CD4-positive, CD25-positive, alpha-beta regulatory T cell (primary cell): Measurements from ENCODE around the gene PSKH1. TPM values are rescaled to one million over a fixed set of nuclear protein-coding genes. Genes with fewer than 3 reads are reported as not detected.

Experiments used
- ATAC-seq, 2 donors: fragments of 150-1000 bp; cut with Tn5 transposase; one replicate each; pipeline ENCODE4 v1.10.0; 2021; ENCODE audit warnings: low read depth in 2 of 2, moderate number of reproducible peaks in 2 of 2, moderate library complexity in 1 of 2
- DNase-seq, 3 donors: peaks; one replicate each; pipeline versions ENCODE4 v3.0.0 to v3.0.0-alpha.2; 2012 to 2022; ENCODE audit warnings: mixed read lengths in 1 of 3
- H3K27ac ChIP-seq: one replicate; pipeline ENCODE4 v1.7.0; 2013; ENCODE audit warnings: mild to moderate bottlenecking, low read length; ENCODE audit not compliant: insufficient read depth, poor library complexity, severe bottlenecking
- H3K27me3 ChIP-seq: one replicate; pipeline ENCODE4 v1.7.0; 2013; ENCODE audit warnings: low read length; ENCODE audit not compliant: control insufficient read depth, insufficient read depth
- H3K36me3 ChIP-seq: one replicate; pipeline ENCODE4 v1.7.0; 2013; ENCODE audit warnings: mild to moderate bottlenecking, low read length, moderate library complexity; ENCODE audit not compliant: control insufficient read depth, insufficient read depth
- H3K4me1 ChIP-seq: 2 replicates; pipeline ENCODE4 v1.7.0; 2013; ENCODE audit warnings: mild to moderate bottlenecking, low read length; ENCODE audit not compliant: insufficient read depth, control insufficient read depth, poor library complexity, severe bottlenecking
- H3K4me3 ChIP-seq: one replicate; pipeline ENCODE4 v1.7.0; 2013; ENCODE audit warnings: low read depth, mild to moderate bottlenecking, low read length, moderate library complexity
- H3K9me3 ChIP-seq, 2 experiments: 1 replicate in 1 of 2; 2 replicates in 1 of 2; pipeline ENCODE4 v1.7.0; 2013; ENCODE audit warnings: low read length in 2 of 2, mild to moderate bottlenecking in 1 of 2, moderate library complexity in 1 of 2; ENCODE audit not compliant: control insufficient read depth in 2 of 2
- H3K27ac Mint-ChIP-seq, 3 donors: one replicate each; pipeline ENCODE4 v1.8.0; 2020 to 2022; ENCODE audit warnings: mild to moderate bottlenecking in 3 of 3, mixed read lengths in 3 of 3, moderate library complexity in 2 of 3
- H3K27me3 Mint-ChIP-seq: one replicate; pipeline ENCODE4 v1.8.0; 2022; ENCODE audit warnings: mild to moderate bottlenecking, mixed read lengths
- H3K36me3 Mint-ChIP-seq: one replicate; pipeline ENCODE4 v1.8.0; 2020; ENCODE audit warnings: mixed read lengths
- H3K4me1 Mint-ChIP-seq, 4 donors: one replicate each; pipeline ENCODE4 v1.8.0; 2020 to 2022; ENCODE audit warnings: mixed read lengths in 4 of 4, mild to moderate bottlenecking in 1 of 4
- H3K4me3 Mint-ChIP-seq, 4 donors: one replicate each; pipeline ENCODE4 v1.8.0; 2020 to 2022; ENCODE audit warnings: mild to moderate bottlenecking in 4 of 4, mixed read lengths in 4 of 4, moderate library complexity in 3 of 4
- H3K9me3 Mint-ChIP-seq, 7 donors: one replicate each; pipeline ENCODE4 v1.8.0; 2020 to 2022; ENCODE audit warnings: mixed read lengths in 7 of 7, mild to moderate bottlenecking in 3 of 7, moderate library complexity in 2 of 7
- polyA plus RNA-seq, 4 donors: library from polyadenylated mRNA; unstranded; fragments of 300-500 nt; fragmentation: Illumina TruSeq; gene quantifications; one replicate each; pipeline ENCODE4 v1.2.3, GENCODE V29; 2021
- total RNA-seq: library from RNA; stranded (reverse); gene quantifications from one replicate; pipeline ENCODE4 v1.2.3, GENCODE V29; 2022

Gene PSKH1
- total and polyA plus RNA-seq, 5 donors from 2014 or later, result 14.3 to 25.3 (median 22.8) TPM

DNA sequence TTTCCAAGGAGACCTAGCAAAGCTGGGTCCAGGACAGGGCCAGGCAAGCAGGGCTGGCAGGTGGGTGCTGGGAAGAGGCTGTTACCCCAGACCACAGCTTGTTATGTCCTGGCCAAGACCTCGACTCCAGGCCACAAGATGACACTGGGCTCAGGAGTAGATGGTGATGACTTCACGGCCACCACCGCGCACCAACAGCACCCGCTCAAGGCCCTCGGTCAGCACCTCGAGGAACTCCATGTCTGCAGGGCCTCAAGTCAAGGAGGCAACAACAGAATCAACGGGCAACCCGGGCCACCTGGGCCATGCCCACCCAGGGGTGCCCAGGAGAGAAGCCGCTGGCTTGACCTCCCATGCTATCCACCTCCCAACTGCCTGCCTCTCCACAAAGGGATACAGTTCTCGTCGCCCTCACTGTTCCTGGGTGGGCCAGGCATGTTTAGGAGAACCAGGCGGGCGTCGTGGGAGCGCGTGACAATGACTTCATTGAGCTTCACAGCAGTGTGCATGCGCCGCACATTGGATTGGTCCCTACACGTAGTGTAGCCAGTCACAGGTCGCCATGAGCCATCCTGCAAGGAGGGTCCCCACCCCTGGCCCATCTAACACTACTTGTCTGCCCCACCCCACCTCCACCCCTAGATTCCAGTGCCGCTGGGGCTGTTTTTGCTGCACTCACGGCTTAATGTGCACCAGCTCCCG, 51.8 kb downstream of the PSKH1 start:
- DNase-seq, result no peak
- H3K4me1 Mint-ChIP-seq, result peaks cover 0 to 21% (median 9%) of the 10 kb centered on the region in 4 donors
- no peak overlapping the region for H3K27ac Mint-ChIP-seq

DNA sequence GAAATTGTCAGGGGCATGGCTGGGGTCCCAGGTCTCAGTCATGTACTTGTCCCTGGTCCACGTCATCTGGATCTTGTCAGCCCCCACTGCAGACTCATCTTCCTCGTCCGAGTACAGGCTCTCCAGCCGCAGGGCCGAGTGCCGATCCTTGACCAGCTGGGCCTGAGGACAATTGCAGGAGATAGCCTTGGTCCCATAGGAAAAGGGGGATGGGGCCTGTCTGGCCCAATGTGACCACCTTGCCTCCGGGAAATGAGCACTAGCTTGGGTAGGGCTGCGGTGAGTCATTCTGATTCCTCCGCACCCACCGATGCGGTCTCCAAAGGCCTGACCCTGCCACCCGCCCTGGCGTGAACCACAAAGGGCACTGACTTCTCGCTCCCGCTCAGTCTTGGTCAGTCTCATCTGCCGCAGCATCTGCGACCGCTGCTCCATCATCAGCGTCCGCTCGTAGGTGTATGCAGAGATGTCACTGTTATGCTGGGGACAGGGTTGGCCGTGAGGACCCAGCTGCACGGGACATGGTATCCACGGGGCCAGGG, 52.4 kb downstream of the PSKH1 start:
- Mint-ChIP-seq H3K27me3 (no peaks in the 10 kb centered on the region), H3K9me3 (no peaks in the 10 kb centered on the region)
- no peaks in the 10 kb centered on the region for H3K9me3 ChIP-seq

More for the DNA sequence above, 51.8 kb downstream of the PSKH1 start:
- H3K4me3 Mint-ChIP-seq, result no peak overlapping the region
- Histone ChIP-seq H3K27me3 (no peaks in the 10 kb centered on the region), H3K36me3 (peaks cover 6% of the 10 kb centered on the region), H3K4me1 (peaks cover 10% of the 10 kb centered on the region), H3K27ac (no peak overlapping the region), H3K9me3 (no peaks in the 10 kb centered on the region), H3K4me3 (no peak overlapping the region)
- no peak for ATAC-seq
- no peaks in the 10 kb centered on the region for H3K27me3 Mint-ChIP-seq
- H3K36me3 Mint-ChIP-seq, result peaks cover 3% of the 10 kb centered on the region
- no peaks in the 10 kb centered on the region for H3K9me3 Mint-ChIP-seq

DNA sequence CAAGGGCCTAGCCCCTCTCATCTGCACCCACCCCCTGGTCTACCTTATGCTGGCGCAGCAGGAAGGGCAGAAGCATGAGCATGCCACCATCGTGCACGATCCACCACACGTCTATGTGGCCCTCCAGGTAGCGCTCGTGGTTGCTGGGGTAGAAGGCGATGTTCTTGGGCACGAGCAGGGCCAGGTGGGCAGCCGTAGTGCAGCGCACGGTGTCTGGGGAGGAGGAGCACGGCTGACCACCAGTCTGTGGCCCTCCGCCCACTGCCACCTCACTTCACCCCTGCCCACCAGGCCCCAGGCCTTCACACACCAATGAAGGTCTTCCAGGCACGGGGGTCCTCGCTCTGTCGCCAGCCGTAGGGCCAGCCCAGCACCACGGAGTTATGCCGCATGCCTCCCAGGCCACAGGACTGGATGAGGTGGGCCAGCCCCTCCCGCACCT, 53.1 kb downstream of the PSKH1 start:
- DNase-seq (no peak), ATAC-seq (no peak)
- H3K27me3 ChIP-seq, result no peaks in the 10 kb centered on the region
- no peak overlapping the region for H3K27ac ChIP-seq
- no peaks in the 10 kb centered on the region for H3K9me3 ChIP-seq
- Mint-ChIP-seq H3K4me3 (no peak overlapping the region), H3K4me1 (peaks cover 0 to 10% (median 3%) of the 10 kb centered on the region in 4 donors), H3K9me3 (no peaks in the 10 kb centered on the region), H3K27me3 (no peaks in the 10 kb centered on the region), H3K27ac (peak overlapping the region in 1 of 3 donors; percentile 52), H3K36me3 (peaks cover 3% of the 10 kb centered on the region)
- no peak overlapping the region for H3K4me3 ChIP-seq
- H3K4me1 ChIP-seq, result peaks cover 5% of the 10 kb centered on the region
- peaks cover 8% of the 10 kb centered on the region for H3K36me3 ChIP-seq

More for the DNA sequence above, 52.4 kb downstream of the PSKH1 start:
- peaks cover 5% of the 10 kb centered on the region for H3K4me1 ChIP-seq
- Mint-ChIP-seq H3K4me1 (peaks cover 0 to 15% (median 4%) of the 10 kb centered on the region in 4 donors), H3K27ac (no peak overlapping the region), H3K36me3 (peaks cover 3% of the 10 kb centered on the region), H3K4me3 (no peak overlapping the region)
- no peak for DNase-seq
- H3K27me3 ChIP-seq, result no peaks in the 10 kb centered on the region
- peaks cover 6% of the 10 kb centered on the region for H3K36me3 ChIP-seq
- no peak overlapping the region for H3K27ac ChIP-seq
- ATAC-seq, result no peak
- no peak overlapping the region for H3K4me3 ChIP-seq

DNA sequence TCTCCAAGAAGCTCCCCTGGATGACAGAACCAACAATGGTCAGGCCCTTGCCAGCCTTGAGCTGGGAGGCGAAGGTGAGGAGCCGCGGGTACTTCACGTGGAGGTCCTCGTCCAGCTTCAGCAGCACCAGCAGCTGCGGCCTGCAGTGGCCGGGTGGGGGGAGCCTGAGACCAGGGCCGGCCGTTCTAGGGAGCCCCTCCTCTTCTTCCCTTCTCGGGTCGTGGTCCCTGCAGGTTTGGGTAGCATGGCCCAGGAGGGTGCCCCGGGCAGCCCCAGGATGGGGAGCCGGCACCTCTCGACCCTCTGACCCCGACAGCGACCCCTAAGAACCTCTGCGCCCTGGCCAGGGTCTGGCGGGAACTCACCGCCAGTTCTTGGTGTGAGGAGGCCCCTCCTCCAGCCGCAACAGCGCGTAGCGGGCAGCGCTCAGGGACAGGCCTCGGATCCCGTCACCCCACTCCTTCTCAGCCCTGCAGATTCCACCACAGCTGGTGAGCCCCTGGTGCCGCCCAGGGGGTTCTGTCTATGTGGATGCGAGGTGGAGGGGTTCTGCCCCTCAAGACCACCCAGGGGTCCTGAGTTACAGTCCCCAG, 54.0 kb downstream of the PSKH1 start:
- Mint-ChIP-seq H3K27ac (no peak overlapping the region), H3K9me3 (no peaks in the 10 kb centered on the region), H3K36me3 (peaks cover 6% of the 10 kb centered on the region), H3K4me1 (peaks cover 0 to 4% (median 1%) of the 10 kb centered on the region in 4 donors), H3K4me3 (no peak overlapping the region), H3K27me3 (no peaks in the 10 kb centered on the region)
- no peaks in the 10 kb centered on the region for H3K27me3 ChIP-seq
- H3K27ac ChIP-seq, result no peak overlapping the region
- H3K36me3 ChIP-seq, result peaks cover 12% of the 10 kb centered on the region
- no peak for DNase-seq
- no peak for ATAC-seq
- H3K9me3 ChIP-seq, result no peaks in the 10 kb centered on the region
- H3K4me1 ChIP-seq, result no peaks in the 10 kb centered on the region
- no peak overlapping the region for H3K4me3 ChIP-seq

DNA sequence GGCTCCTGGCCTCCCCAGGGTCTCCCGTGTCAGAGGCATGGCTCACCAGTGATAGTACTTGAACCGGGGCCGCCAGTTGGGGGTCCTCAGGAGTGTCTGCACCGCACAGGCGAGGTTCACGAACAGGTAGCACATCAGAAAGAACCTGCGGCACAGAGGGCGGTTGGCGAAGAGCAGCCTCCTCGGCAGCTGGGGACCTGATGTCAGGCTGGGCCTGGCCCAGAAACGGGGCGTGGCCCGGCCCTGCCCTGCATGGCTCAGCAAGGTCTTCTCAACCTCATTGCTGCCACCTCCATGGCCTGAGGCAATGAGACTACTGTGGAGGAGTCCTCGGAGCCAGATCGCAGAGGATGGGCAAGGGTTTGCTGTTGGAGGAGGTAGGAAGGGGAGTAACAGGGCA, 55.0 kb downstream of the PSKH1 start:
- Mint-ChIP-seq H3K4me1 (no peaks in the 10 kb centered on the region), H3K27ac (peak overlapping the region in 1 of 3 donors; percentile 52), H3K36me3 (peaks cover 5% of the 10 kb centered on the region), H3K27me3 (no peaks in the 10 kb centered on the region), H3K4me3 (no peak overlapping the region), H3K9me3 (no peaks in the 10 kb centered on the region)
- no peaks in the 10 kb centered on the region for H3K4me1 ChIP-seq
- DNase-seq, result no peak
- H3K9me3 ChIP-seq, result no peaks in the 10 kb centered on the region
- no peak overlapping the region for H3K4me3 ChIP-seq
- no peaks in the 10 kb centered on the region for H3K27me3 ChIP-seq
- H3K36me3 ChIP-seq, result peaks cover 12% of the 10 kb centered on the region
- no peak overlapping the region for H3K27ac ChIP-seq
- ATAC-seq, result no peak

DNA sequence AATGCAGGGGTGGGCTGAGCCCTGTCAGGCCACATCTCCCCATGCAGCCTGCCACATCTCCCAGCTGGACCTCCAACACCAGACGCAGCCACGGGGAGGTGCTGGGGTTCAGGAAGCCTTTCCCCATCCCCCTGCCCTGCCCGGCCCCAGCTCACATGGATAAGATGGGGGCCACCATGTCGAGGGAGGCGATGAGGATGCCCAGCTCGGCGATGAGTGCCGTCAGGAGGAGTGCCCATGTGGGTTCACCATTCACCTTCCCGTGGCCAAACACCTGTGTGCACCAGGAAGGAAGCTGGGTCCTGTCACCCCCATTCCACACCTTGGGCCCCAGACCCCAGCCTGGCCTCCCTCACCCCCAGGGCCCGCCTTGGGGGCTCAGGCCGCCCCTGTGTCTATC, 56.6 kb downstream of the PSKH1 start:
- no peaks in the 10 kb centered on the region for H3K9me3 ChIP-seq
- no peaks in the 10 kb centered on the region for H3K27me3 ChIP-seq
- DNase-seq (no peak), ATAC-seq (no peak)
- H3K9me3 Mint-ChIP-seq, result no peaks in the 10 kb centered on the region
- H3K27ac ChIP-seq, result no peak overlapping the region
- no peaks in the 10 kb centered on the region for H3K4me1 ChIP-seq
- H3K4me3 ChIP-seq, result no peak overlapping the region
- no peak overlapping the region for H3K27ac Mint-ChIP-seq
- peaks cover 9% of the 10 kb centered on the region for H3K36me3 Mint-ChIP-seq
- H3K4me1 Mint-ChIP-seq, result no peaks in the 10 kb centered on the region
- no peak overlapping the region for H3K4me3 Mint-ChIP-seq
- peaks cover 14% of the 10 kb centered on the region for H3K36me3 ChIP-seq
- H3K27me3 Mint-ChIP-seq, result no peaks in the 10 kb centered on the region

DNA sequence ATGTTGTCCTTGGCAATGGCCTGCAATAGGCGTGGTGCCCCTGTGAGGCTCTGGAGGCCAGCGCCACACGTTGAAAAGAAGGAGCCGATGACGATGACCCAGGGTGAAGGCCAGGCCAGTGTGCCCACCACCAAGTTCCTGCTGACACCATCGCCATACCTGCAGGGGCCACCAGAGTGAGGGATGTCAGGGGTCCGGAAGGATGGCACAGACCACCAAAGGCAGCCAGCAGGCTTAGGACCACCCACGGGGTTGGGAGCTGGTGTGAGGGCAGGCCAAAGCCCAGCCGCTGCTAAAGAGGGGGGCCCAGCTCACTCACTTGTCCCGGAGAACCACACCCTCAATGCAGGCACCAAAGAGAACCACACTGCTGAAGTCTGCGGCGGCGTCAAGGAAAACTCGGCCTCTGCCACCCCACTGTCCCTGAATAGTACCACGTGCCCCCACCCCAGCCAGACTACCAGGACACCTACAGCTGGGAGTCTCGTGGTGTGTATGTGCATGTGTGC, 57.3 kb downstream of the PSKH1 start:
- no peaks in the 10 kb centered on the region for H3K9me3 Mint-ChIP-seq
- no peak overlapping the region for H3K4me3 Mint-ChIP-seq
- no peak for DNase-seq
- no peaks in the 10 kb centered on the region for H3K4me1 Mint-ChIP-seq
- Histone ChIP-seq H3K4me1 (no peaks in the 10 kb centered on the region), H3K27ac (no peak overlapping the region), H3K4me3 (no peak overlapping the region), H3K9me3 (no peaks in the 10 kb centered on the region), H3K27me3 (no peaks in the 10 kb centered on the region), H3K36me3 (peaks cover 14% of the 10 kb centered on the region)
- ATAC-seq, result no peak
- no peaks in the 10 kb centered on the region for H3K27me3 Mint-ChIP-seq
- H3K27ac Mint-ChIP-seq, result peak overlapping the region in 1 of 3 donors; percentile 31
- peaks cover 9% of the 10 kb centered on the region for H3K36me3 Mint-ChIP-seq
